RWPE2 (cell line): ENCODE measurements around the gene ZNF394.

Experiments
- ATAC-seq: fragments of 200-7000 bp; cut with Tn5 transposase; 3 replicates; pipeline ENCODE4 v1.9.1; 2021; ENCODE audit warnings: low read depth
- DNase-seq: peaks from one replicate; pipeline ENCODE4 v3.0.0-alpha.2; 2020; ENCODE audit warnings: low spot score
- H3K27ac ChIP-seq: fragments of 450-650 bp; 2 replicates; pipeline ENCODE4 v1.5.1; 2017; ENCODE audit warnings: mild to moderate bottlenecking; ENCODE audit not compliant: poor library complexity, severe bottlenecking
- H3K27me3 ChIP-seq: fragments of 250-450 bp; sonication (Bioruptor Pico); 2 replicates; pipeline ENCODE4 v1.5.1; 2021; ENCODE audit warnings: mild to moderate bottlenecking, moderate library complexity; ENCODE audit not compliant: insufficient read depth, poor library complexity, severe bottlenecking
- H3K36me3 ChIP-seq: fragments of 250-450 bp; sonication (Bioruptor Pico); 2 replicates; pipeline ENCODE4 v1.5.1; 2020; ENCODE audit warnings: low read depth, mild to moderate bottlenecking, moderate library complexity
- H3K4me1 ChIP-seq: fragments of 250-450 bp; sonication (Bioruptor Pico); 2 replicates; pipeline ENCODE4 v1.5.1; 2021; ENCODE audit warnings: mild to moderate bottlenecking, moderate library complexity; ENCODE audit not compliant: insufficient read depth, poor library complexity, severe bottlenecking
- H3K4me3 ChIP-seq: fragments of 250-450 bp; sonication (Bioruptor Pico); 2 replicates; pipeline ENCODE4 v1.5.1; 2021; ENCODE audit warnings: mild to moderate bottlenecking, moderate library complexity; ENCODE audit not compliant: severe bottlenecking
- H3K9me3 ChIP-seq: fragments of 250-450 bp; sonication (Bioruptor Pico); 2 replicates; pipeline ENCODE4 v1.5.1; 2021; ENCODE audit warnings: mild to moderate bottlenecking, moderate library complexity; ENCODE audit not compliant: severe bottlenecking
- CTCF ChIP-seq: fragments of 450-650 bp; IDR thresholded peaks from one replicate; pipeline ENCODE4 v1.5.1; 2017; ENCODE audit warnings: mild to moderate bottlenecking, moderate library complexity; ENCODE audit not compliant: poor library complexity, severe bottlenecking

Gene ZNF394

GRCh38 chr7:99478464-99479440 lies 21.3 kb downstream of the ZNF394 start:
- no peak overlapping the region for H3K4me3 ChIP-seq
- no peak overlapping the region for H3K27ac ChIP-seq
- no peak for TF ChIP-seq CTCF
- no peaks in the 10 kb centered on the region for H3K4me1 ChIP-seq
- H3K36me3 ChIP-seq = peaks cover 67% of the 10 kb centered on the region
- DNase-seq = no peak
- peak; percentile 19; the same call in 1 of the 3 replicates for ATAC-seq
- H3K9me3 ChIP-seq = no peaks in the 10 kb centered on the region
- no peaks in the 10 kb centered on the region for H3K27me3 ChIP-seq

- Histone ChIP-seq H3K27me3 (no peaks in the 10 kb centered on the region), H3K4me3 (no peak overlapping the region), H3K9me3 (peaks cover 3% of the 10 kb centered on the region), H3K27ac (no peak overlapping the region), H3K4me1 (peaks cover 4% of the 10 kb centered on the region), H3K36me3 (peaks cover 43% of the 10 kb centered on the region)
- ATAC-seq (no peak), DNase-seq (no peak)
- no peak for TF ChIP-seq CTCF
Measured at GRCh38 chr7:99476107-99476506, 24.0 kb downstream of the ZNF394 start.

- TF ChIP-seq CTCF = no peak
- Histone ChIP-seq H3K9me3 (peaks cover 3% of the 10 kb centered on the region), H3K36me3 (peaks cover 21% of the 10 kb centered on the region), H3K27me3 (no peaks in the 10 kb centered on the region), H3K4me1 (peaks cover 5% of the 10 kb centered on the region), H3K27ac (peak overlapping the region; percentile 76), H3K4me3 (peak overlapping the region; percentile 68)
- ATAC-seq = peak; percentile 25; the same call in 2 of the 3 replicates
- DNase-seq = no peak
Measured at GRCh38 chr7:99473315-99473596, 26.8 kb downstream of the ZNF394 start.

GRCh38 chr7:99472561-99473314 lies 27.3 kb downstream of the ZNF394 start, which contains the start of gene ZNF789:
Gene ZNF789, plus strand, starts transcription at chr7:99472890. Its CDS starts 3,567 bp downstream, at chr7:99476457.
- Histone ChIP-seq H3K9me3 (peaks cover 3% of the 10 kb centered on the region), H3K36me3 (peaks cover 16% of the 10 kb centered on the region), H3K27me3 (no peaks in the 10 kb centered on the region), H3K4me1 (peaks cover 5% of the 10 kb centered on the region), H3K4me3 (peak within 1 kb of the TSS; percentile 68), H3K27ac (peak within 1 kb of the TSS; percentile 76)
- peak; percentile 97 for DNase-seq
- no peak for TF ChIP-seq CTCF
- peak; percentile 98 for ATAC-seq
